WERI-Rb-1 (cell line): ENCODE measurements around the gene MED6.
A peak's percentile ranks its signal among the peaks of the same experiment; 100 is the strongest.

Experiments
- DNase-seq: peaks from one replicate; pipeline ENCODE4 v3.0.0-alpha.2; 2020
- H3K27ac ChIP-seq: fragments of 250-450 bp; sonication (Bioruptor Pico); 2 replicates; pipeline ENCODE4 v1.5.1; 2020; ENCODE audit warnings: mild to moderate bottlenecking, moderate library complexity
- H3K27me3 ChIP-seq: fragments of 250-450 bp; sonication (Bioruptor Pico); 2 replicates; pipeline ENCODE4 v1.5.1; 2021; ENCODE audit warnings: mild to moderate bottlenecking, low read depth, moderate library complexity; ENCODE audit not compliant: insufficient read depth, severe bottlenecking
- H3K36me3 ChIP-seq: fragments of 250-450 bp; sonication (Bioruptor Pico); 2 replicates; pipeline ENCODE4 v1.5.1; 2020; ENCODE audit warnings: mild to moderate bottlenecking, moderate library complexity
- H3K4me3 ChIP-seq: 2 replicates; pipeline ENCODE4 v1.5.1; 2011; ENCODE audit warnings: low read depth, mild to moderate bottlenecking, control low read depth, low read length
- H3K9me3 ChIP-seq: fragments of 250-450 bp; sonication (Bioruptor Pico); 2 replicates; pipeline ENCODE4 v1.5.1; 2021; ENCODE audit warnings: mild to moderate bottlenecking, moderate library complexity; ENCODE audit not compliant: severe bottlenecking
- CTCF ChIP-seq: IDR thresholded peaks from 2 replicates; pipeline ENCODE4 v1.5.1; 2011; ENCODE audit warnings: low read depth, mild to moderate bottlenecking, control low read depth, inconsistent platforms, low read length

MED6 gene

DNA sequence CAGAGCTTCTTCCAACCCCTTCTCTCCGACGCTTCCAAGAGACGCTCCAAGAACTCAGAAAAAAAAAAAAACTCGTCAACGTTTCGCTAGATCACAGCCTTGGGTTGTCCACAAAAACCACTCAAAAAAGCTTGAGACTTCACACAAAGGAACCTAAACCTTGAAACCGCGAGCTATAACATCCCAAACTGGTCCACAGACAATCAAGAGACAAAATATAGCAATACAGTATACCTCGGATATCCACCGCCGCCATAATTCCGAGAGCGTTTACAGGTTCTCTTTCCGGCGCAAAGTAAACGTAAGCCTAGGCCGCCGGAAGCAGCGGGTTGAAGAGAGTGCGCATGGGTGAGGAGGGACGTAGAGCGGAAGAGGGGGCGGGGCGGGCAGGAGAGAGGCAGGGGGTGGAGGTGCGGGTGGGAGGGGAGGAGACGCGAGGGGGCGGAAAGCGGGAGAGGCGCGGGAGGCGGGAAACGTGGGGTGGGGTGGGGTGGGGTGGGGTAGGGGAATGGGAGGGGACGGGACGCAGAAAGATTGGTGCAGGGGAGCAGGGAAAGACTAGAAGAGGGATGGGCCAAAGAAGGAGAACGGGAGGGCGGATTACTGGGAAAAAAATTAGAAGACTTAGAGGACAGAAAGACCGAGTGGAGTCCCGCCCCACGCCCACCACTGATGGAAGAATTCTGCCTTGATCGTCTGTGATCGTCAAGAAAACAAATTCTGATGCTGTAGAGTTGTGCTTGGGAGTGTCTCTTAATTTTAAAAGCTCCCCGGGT lies at the start of gene MED6:
Gene MED6, minus strand, starts transcription at position 274 of the 776 bp plus-strand sequence. Its CDS starts 18 bp downstream, at position 256.
- no peaks in the 10 kb centered on the region for H3K9me3 ChIP-seq
- TF ChIP-seq CTCF = no peak
- peak within 1 kb of the TSS; percentile 87 for H3K4me3 ChIP-seq

GRCh38 chr14:70649803-70650202 lies 49.3 kb upstream of the MED6 start:
- H3K9me3 ChIP-seq = no peaks in the 10 kb centered on the region
- no peak for DNase-seq
- TF ChIP-seq CTCF = no peak
- no peak overlapping the region for H3K27ac ChIP-seq
- H3K27me3 ChIP-seq = no peaks in the 10 kb centered on the region
- H3K36me3 ChIP-seq = peaks cover 4% of the 10 kb centered on the region
- no peak overlapping the region for H3K4me3 ChIP-seq

More for the DNA sequence above, at the start of gene MED6:
- H3K27ac ChIP-seq = peak within 1 kb of the TSS; percentile 75
- H3K36me3 ChIP-seq = peaks cover 21% of the 10 kb centered on the region
- H3K27me3 ChIP-seq = no peaks in the 10 kb centered on the region
- peak; percentile 97 for DNase-seq

DNA sequence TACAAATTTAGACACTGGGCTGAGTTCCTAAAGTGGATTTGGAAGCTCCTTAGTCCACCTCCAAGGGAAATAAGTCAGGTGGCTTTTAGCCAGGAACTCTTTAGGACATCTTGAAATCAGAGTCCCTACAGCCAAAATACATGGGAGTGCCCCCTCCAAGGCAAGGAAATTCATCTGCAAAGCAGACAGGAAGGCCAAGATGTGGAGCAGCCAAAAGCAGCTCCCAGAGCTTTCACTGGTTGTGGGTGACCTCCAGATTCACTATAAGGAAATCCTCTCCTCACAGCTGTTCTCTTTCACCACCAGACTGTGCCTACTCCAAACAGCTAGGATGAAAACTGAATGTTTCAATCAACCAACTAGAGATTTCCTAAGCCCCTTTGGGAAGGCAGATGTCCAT lies 47.9 kb upstream of the MED6 start:
- Histone ChIP-seq H3K36me3 (peaks cover 4% of the 10 kb centered on the region), H3K27ac (no peak overlapping the region), H3K4me3 (no peak overlapping the region), H3K9me3 (no peaks in the 10 kb centered on the region), H3K27me3 (no peaks in the 10 kb centered on the region)
- DNase-seq = no peak
- TF ChIP-seq CTCF = no peak

DNA sequence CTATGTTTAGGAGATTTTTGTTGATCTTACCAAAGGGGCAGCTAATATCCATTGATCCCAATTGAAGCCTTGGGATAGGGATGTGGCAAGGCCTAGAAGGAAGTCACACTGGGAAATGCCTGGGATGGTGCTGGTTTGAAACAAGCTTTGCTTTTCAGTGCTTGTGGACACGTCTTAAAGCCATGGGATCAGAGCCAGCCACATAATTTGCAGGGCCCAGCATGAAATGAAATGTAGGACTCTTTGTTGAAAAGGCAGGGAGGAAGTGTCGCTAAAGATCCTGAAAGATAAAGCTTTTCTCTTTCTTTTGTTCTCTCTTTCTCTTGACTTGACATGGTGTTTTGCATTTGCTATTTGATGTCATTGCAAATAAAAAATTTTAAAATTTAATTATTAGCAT lies 46.2 kb upstream of the MED6 start:
- Histone ChIP-seq H3K27me3 (no peaks in the 10 kb centered on the region), H3K4me3 (no peak overlapping the region), H3K27ac (no peak overlapping the region), H3K36me3 (no peaks in the 10 kb centered on the region; the same call in 1 of the 2 replicates), H3K9me3 (no peaks in the 10 kb centered on the region)
- no peak for TF ChIP-seq CTCF
- DNase-seq = no peak

- Histone ChIP-seq H3K9me3 (no peaks in the 10 kb centered on the region), H3K27me3 (no peaks in the 10 kb centered on the region), H3K4me3 (no peak overlapping the region), H3K36me3 (no peaks in the 10 kb centered on the region; the same call in 1 of the 2 replicates), H3K27ac (no peak overlapping the region)
- no peak for TF ChIP-seq CTCF
- no peak for DNase-seq
Measured at GRCh38 chr14:70645892-70646291, 45.4 kb upstream of the MED6 start.
